GM21381 (cell line): ENCODE measurements around the gene LIPC.

Experiments used
- ATAC-seq: cut with Tn5 transposase; IDR thresholded peaks from one replicate; pipeline ENCODE4 v1.9.1; 2021; ENCODE audit warnings: mild to moderate bottlenecking, moderate library complexity; ENCODE audit not compliant: unreplicated experiment

LIPC gene

DNA sequence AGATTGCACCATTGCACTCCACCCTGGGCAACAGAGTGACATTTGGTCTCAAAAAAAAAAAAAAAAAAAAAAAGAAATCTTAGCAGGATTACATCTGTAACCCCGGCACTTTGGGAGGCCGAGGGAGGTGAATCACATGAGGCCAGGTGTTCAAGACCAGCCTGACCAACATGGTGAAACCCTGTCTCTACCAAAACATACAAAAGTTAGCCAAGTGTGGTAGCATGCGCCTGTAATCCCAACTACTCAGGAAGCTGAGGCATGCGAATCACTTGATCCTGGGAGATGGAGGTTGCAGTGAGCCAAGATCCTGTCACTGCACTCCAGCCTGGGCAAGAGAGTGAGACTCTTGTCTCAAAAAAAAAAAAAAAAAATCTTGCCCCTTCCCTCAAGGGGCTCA, 40.4 kb downstream of the LIPC start:
- no peak for ATAC-seq

DNA sequence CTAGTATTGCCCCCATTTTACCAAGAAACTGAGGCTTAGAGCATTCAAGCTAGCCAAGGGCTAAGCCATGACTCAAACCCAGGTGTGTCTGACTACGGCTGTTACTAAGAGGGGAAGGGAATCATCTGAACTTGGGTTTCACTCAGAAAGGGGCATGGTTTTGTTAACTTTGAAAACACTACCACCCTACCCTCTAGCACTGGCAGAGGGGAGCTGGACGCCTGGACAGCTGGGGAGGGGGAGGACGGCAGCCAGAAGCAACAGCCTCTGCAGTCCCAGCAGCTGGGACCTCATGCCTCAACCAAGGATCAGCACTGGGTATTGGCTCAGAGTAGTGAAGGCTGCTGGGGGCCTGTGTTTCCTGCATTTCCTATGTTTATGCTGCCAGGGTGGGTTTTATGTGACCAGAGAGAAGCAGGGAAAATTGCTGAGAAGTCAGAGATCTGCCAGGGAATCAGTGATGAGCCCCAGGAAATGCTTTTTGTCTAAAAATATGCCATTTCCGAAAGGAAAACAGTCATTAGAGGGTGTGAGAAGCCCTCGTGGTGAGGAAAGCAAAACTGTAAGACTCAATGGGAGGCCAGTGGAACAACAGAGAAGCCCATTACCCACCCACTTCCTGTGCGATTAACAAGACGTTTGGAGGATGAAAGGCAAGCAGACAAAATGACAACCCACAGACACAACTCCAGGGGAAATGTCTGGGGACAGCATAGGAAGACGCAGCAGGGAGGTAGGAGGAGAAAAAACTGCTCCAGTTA, 41.2 kb downstream of the LIPC start:
- no peak for ATAC-seq

DNA sequence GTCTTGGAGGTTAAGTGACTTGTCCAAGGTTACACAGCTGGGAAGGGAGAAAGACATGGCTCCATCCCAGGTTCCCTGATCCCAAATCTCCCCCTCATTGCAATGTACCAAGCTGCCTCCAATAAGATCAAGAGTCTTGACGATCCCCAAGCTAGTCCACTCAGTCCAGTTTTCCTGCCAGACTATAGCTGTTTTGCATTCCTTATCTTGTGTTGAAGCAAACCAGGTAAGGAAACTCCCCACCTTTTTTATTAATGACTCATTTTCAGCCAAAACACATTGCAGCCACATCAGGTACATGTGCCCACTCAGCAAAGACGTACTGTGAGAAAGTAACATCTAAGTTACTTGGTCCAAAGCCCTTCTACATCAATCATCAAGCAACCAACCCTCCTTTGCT, 41.9 kb downstream of the LIPC start:
- no peak for ATAC-seq

DNA sequence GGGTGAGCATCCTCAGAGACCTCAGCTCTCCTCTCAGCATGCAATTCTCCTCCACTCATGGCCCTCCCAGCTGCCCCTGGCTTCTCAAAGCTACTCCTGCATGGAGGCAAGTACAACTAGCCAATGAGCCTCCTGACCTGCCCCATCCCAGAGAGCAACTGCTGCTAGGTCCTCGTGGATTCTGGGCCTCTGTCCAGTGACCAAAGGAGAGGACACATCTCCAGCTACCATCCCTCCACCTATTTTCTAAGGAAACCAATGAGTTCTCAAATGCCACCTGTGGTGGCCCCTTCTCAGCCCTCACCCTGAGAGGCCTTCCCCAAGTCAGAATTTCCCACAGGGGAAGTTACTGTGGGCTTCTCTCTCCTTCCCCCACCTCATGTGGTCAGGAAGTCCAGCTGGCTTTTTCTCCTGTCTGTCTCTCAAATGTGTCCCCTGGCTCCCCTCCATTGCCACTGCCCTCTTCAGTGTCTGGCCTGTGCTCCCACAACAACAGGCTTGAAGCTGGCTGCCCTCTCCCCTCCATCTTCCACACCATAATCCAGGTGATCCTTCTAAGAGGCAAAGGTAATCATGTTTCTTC, 43.0 kb downstream of the LIPC start:
- ATAC-seq = no peak

DNA sequence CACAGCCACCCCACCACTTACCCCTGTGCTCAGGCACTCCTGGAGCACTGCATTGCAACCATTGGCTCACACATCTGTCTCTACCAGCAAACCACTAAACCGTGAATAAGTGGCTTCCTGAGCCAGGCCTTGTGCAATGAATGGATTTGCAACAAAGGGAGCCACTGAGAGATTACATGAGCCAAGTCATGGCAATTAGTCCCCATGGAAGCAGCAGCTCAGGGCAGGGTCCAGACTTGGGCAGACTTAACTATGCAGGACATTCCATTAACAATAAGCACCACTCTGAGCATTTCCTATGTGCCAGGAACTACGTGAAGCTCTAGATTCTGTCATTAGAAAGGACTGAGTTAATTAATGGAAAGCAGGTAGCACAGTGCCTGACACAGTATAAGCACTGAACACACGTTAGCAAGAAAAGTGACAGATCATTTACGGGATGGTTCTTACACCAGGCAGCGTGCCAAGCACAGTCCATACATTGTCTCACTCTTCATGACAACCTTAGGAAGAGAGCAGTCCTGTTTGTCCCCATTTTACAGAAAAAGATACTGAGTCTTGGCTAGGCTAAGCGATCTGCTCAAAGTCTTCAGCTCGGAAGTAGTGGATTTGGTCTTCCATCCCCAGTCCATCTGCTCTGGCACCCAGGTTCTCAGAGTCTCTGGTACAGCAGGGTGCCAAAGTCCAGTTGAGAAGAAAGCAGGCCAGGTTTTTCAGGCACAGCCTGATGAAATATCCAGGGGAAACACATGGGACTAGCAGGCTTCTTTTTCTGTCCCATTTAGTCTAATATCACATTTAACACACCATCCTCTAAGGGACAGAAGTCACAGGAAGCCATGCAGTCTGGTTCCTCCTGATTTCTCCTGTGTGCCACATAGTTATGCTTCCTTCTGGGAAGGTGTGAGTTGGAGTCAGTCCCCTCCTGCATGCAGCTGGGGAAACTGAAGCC, 44.1 kb downstream of the LIPC start:
- ATAC-seq = no peak

DNA sequence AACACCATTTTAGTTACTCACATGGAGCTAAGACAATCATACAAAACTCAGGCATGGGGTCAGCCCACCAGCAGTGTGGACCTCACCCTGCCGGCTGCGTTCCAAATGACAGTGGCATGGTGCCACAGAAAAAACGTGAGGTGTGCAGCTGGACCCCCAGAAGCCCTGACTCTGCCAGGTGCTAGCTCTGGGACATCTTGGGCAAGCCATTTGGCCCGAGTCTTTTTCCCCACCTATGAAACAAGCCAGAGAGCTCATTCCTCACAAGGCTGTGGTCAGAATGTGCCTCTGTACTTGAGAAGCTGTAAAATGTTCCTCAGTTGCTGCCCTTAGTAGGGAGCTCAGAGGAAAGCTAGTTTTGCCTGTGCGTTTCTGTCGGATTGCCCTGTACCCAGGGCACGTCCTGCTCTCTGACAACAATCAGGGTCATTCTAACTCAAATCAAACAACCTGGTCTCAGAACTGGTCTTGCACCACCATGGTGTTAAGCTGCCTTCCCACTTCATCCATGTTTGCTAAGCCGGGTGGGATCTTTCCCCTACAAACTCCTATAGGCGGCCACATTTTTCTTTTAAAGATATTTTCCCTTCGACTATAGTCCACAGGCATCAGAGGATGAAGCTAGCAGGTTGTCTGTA, 44.9 kb downstream of the LIPC start:
- no peak for ATAC-seq

DNA sequence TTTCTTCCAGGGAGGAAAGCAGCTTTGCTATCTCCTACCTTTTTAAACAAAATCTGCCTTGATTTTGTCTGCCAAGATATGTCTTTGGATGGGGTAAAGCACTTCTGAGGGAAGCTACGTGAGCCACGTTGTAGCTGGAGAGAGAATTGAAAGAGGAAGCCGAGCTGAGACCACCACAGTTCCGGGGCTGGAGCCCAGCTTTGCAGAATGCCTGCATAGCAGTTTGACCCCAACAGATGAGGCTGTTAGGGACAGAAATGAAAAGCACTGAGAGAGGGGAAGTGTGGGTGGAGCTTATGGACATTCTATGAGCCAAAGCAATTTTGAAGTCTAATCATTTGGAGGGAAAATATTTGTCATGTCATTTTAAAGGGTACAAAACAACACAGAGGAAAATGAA, 45.4 kb downstream of the LIPC start:
- no peak for ATAC-seq

DNA sequence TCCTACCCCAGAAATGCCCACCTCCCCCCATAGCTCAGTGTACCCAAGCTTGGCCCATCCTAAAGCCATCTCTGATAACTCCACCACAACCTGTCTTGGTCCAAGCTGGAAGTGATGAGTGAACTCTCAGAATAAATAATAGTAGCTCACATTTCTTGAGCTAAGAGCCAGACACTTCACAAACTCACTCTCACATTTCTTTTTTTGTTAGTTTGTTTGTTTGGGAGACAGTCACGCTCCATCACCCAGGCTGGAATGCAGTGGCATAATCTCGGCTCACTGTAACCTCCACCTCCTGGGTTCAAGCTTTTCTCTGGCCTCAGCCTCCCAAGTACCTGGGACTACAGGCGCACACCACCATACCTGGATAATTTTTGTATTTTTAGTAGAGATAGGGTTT, 46.2 kb downstream of the LIPC start:
- no peak for ATAC-seq

DNA sequence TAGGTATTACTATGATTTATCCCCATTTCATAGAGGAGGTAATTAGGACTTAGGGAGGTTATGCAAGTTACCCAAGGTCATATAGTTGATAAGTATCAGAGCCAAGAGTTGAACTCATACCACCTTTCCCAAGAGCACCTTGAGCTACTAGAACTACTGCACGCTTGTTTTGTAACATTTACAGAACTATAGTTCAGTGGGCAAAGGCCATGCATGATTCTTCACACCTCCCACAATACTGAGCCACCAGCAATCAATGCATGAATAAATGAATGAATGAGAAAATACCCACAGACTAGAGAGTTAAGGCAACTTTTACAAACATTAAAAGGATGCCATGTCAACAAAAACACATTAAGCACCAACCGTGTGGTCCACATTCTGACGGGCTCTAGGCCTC, 46.8 kb downstream of the LIPC start:
- ATAC-seq = no peak

DNA sequence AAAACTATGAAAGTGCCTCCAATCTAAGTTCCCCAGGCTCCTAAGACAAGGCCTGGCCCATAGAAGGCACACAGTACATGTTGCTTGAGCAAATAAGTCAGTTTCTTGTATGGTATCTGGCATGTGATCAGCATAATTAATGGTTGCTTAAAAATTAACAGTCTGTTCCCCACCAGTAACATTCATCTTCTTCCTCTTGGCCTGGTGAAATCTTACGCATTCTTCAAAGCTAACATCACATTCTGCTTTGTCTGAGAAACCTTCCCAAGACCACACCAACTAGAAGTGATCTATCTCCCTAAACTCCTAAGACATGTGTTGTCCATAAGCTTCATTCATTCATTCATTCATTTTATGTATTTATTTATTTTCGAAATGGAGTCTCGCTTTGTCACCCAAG, 48.1 kb downstream of the LIPC start:
- no peak for ATAC-seq

DNA sequence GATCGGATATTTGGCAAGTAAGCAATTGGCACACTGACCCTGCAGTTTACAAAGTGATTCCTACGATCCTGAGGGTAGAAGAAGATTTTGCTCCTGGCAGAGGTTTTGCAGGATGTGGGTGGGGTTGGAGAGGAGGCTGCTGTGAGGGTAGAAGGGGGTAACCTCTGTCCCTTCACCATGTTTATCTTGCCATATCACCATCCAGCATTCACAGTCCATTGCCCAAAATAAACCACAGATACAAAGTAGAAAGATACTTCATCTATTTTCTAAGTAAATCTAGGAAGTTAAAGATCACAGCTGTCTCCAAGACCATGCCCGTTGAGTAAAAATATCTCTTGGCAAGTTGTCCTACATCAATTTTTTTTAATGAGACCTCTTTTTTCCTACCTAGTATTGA, 51.6 kb downstream of the LIPC start:
- no peak for ATAC-seq

DNA sequence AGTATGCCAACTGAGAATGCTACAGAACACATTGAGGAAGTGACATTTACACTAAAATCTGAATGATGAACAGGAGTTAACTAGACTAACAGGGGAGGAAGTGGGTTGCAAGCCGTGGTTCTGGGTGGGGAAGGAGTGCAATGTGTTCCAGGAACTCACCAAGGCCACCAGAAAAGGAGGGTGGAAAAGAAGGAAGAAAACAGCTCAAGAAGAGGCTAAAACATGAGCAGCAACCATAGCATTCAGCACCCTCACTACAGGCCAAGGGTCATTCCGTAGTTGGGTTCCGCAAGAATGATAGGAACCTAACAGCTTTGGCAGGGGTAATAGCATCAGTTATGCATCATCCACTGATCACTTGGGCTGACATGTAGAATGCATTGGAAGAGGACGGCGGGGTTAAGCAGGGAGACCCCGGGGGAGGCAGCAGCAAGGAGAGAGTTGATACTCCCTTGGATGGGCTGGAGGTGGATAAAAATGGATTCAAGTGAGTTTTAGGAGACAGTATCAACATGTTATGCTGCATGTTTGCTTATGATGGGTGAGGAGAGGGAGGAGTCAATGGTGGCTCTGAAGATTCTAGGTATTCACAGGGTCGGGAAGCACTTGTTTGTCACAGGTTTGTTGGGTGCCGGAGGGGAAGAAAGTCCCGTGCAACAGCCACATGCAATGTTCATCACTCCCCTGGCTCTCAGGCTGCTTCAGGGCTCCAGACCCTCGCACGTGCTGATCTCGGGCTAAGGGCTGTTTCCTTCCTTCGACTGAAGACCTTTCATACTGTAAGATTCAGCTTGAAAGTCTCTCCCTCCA, 53.2 kb downstream of the LIPC start:
- ATAC-seq = no peak

DNA sequence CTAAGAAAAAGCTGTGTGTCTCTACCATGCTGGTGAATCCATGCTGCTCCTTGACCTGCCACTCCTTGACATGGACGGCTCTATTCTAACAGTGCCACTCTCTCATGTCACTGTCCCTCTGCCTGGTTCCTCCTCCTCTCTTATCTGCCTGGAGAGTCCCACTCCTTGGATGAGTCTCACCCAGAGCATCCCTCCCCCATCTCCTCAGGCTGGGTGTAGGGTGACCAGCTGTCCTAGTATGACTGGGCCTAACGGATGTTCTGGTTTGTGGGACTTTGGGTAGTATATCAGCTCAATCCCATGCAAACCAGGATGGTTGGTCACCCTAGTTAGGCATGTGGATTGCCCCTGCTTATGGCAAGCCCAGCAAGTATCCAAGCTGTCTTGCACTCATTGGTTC, 54.3 kb downstream of the LIPC start:
- ATAC-seq = no peak

DNA sequence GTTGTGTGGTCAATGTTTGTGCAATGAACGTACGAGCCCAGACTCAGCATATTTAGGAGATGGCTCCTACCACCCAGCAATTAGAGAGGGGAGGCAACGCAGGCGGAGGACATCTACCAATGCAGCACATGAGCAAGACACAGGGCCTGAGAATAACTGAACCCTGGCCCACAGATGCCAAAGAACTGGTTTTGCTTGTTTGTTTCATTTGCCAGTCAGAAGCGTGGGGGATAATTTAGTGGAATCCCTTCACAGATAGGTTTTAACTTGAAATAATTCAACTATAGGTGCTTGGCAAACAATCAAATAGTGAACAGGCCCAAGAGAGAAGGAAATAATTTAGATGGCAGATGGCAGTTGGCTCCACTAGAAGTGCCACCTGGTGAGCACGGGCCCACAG, 54.8 kb downstream of the LIPC start:
- no peak for ATAC-seq

DNA sequence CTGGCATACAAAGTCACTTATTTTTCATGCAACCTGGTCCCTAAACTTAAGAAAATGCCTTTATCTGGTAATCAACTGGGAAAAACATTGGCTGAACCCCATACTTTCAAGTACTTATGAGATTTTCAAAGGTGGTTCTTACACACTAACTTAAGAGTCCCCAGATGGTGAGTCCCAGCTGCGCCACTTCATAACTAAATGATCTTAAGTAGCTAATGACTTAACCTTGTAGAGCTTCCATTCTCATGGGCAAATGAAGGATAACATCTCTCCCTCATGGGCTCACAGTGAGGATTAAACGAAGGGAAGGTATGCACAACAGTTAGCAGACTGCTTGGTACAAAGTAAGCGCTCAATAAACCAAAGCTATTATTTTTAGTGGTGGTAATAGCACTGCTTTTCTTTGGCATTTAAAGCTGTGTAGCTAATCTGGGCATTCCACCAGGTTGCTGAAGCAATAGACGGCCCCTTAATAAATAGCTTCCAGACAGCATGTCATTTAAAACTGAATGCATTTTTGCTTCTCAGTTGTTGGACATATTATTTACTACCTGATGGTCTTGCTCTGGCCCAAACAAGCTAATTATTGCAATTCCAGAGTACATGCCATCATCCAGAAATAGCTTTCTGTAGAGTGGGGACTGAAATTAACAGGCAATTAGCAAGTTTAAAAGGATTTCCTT, 55.4 kb downstream of the LIPC start:
- no peak for ATAC-seq

DNA sequence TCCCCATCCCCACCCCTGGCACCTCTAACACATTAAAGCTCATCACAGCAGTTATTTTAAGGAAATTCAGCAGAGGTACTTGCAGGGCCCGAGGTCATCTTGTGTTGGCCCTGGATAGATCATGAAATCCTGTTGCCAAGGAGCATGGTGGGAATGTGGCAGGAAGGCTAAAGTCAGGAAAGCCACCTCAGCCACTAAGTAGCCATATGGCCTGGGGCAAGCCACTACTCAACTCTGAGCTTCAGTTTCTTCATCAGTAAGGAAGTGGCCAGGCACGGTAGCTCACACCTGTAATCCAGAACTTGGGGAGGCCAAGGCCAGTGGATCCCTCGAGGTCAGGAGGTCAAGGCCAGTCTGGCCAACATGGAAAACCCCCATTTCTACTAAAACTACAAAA, 55.9 kb downstream of the LIPC start:
- no peak for ATAC-seq

DNA sequence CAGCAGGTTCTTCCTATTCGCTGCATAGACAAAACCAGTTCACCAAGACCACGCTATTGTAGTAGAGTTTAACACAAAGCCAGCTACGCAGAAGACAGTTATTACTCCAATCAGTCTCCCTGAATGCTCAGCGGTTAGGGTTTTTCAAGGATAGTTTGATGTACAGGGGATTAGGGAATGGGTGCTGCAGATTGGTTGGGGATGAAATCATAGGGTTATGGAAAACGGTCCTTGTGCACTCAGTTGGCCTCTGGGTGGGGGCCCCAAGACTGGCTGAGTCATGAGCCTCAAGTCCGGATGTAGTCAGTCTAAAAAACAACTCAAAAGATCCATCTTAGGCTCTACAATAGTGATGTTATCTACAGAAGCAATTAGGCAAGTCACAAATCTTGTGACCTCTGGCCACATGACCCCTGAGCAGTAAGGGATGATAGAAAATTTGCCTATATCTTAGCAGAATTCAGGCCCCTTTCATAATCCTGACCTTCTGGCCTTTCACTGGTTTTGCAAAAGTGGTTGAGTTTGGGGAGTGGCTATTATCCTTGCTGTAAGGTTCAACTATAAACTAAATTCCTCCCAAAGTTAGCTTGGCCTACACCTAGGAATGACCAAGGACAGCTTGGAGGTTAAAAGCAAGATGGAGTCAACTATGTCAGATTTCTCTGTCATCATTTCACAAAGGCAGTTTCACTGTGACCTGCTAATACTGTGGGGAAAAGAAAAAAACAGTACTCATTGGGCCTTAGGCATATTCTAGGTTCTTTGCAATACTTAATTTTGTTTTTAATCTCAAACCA, 57.7 kb downstream of the LIPC start:
- no peak for ATAC-seq

DNA sequence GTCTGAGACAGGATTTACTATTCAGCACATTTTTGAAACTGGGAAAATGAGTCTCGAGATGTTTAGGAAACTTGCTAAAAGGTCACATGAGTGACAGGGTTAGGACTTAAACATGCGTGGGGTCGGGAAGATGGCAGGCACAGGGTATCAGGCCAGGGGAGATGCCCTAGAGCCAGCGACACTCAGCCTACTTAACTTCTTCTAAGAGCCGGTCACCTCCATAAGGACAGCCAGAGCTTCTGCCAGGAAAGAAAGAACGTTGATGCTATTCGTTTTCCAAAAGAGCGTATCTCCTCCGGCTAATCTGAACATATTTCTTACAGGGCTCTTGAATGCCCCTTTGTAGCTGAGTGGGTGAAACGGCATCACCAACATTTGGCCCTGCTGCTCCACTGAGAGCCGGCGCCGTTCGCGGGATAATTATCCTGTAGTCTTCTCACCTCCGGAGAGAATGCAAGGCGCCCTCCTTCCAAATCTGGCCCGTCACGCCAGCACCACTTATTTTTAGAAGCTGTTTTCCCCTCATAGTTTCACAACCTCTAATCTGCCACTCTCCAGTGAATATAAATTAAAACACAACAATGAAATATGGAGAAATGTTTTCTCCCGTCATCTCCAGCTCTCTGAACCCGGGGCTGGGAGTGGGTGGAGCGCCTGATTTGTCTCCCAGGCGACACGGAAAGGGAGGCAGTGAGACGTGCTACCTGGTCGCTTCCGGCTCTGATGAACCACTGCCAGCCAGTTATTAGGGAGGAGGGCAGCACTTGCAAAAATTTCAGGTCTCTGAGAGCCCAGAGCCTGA, 58.5 kb downstream of the LIPC start:
- no peak for ATAC-seq
